Activated naive CD4-positive, alpha-beta T cell treated with anti-CD3 and anti-CD28 coated beads, Interleukin-2, amount 50 U/mL, for 24 hours (primary cell): ENCODE results near the gene FKBP11.
"Not testable (repeated sequence)": the region's sequence is repeated elsewhere in the genome, so short reads cannot be mapped to it uniquely, and the experiment has no call there.

ENCODE experiments used
- H3K27ac Mint-ChIP-seq: one replicate; pipeline ENCODE4 v1.8.0; 2021; ENCODE audit warnings: mild to moderate bottlenecking, mixed read lengths
- H3K27me3 Mint-ChIP-seq: one replicate; pipeline ENCODE4 v1.8.0; 2021; ENCODE audit warnings: mixed read lengths
- H3K36me3 Mint-ChIP-seq: one replicate; pipeline ENCODE4 v1.8.0; 2021; ENCODE audit warnings: mixed read lengths
- H3K4me1 Mint-ChIP-seq: one replicate; pipeline ENCODE4 v1.8.0; 2021; ENCODE audit warnings: mixed read lengths
- H3K4me3 Mint-ChIP-seq: one replicate; pipeline ENCODE4 v1.8.0; 2021; ENCODE audit warnings: mild to moderate bottlenecking, mixed read lengths
- H3K9me3 Mint-ChIP-seq: one replicate; pipeline ENCODE4 v1.8.0; 2021; ENCODE audit warnings: mixed read lengths

FKBP11 gene

DNA sequence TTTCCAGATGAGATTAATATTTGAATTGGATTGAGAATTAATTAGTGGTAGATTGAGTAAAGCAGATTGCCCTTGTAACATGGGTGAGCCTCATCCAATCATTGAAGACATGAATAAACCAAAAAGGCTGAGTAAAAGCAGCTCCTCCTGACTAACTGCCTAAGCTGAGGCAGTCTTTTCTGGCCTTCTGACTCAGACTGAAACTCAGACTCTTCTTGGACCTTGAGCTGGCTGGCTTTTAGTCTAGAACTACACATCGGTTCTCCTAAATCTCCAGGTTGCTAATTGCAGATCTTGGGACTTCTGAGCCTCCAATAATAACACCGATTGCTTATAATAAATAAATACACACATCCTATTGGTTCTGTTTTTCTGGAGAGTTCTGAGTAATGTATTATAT lies 24.0 kb downstream of the FKBP11 start:
- Mint-ChIP-seq H3K27me3 (no peaks in the 10 kb centered on the region), H3K27ac (no peak overlapping the region), H3K4me3 (no peak overlapping the region), H3K4me1 (peaks cover 4% of the 10 kb centered on the region), H3K9me3 (no peaks in the 10 kb centered on the region), H3K36me3 (no peaks in the 10 kb centered on the region)

DNA sequence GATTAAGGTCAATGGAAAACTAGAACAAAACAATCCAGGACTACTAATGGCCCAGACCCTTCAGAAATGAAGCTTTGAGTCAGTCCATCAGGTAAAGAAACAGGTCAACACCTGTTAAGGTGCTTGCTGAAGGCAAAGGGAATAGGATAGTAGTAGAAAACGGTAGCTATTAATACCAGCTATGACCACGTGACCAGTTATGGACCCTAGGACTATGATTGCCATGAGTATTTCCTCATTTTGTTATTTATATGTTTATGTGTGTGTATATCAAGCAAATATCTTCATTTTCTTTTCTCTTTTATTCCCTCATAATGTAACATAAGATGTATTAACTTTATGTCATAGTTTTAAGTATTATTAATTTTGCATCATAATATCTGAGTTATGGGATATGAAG lies 25.6 kb downstream of the FKBP11 start:
- Mint-ChIP-seq H3K36me3 (no peaks in the 10 kb centered on the region), H3K27ac (no peak overlapping the region), H3K4me1 (peaks cover 4% of the 10 kb centered on the region), H3K4me3 (no peak overlapping the region), H3K9me3 (no peaks in the 10 kb centered on the region), H3K27me3 (no peaks in the 10 kb centered on the region)

DNA sequence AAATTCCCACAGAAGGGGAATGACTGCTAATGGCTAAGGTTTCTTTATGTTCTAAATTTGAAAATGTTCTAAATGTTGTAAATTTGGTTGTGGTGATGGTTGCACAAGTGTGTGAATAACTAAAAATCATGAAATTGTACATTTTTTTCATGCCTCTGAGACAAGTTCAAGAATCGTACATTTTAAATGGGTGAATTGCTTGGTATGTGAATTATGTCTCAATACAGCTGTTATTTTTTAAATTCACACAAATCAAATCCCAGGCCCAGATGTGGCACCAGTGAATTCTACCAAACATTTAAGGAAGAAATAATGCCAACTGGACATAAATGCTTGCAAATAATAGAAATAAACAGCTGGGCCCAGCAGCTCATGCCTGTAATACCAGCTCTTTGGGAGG lies 31.0 kb downstream of the FKBP11 start:
- H3K4me3 Mint-ChIP-seq: no peak overlapping the region
- H3K9me3 Mint-ChIP-seq: no peaks in the 10 kb centered on the region
- H3K27me3 Mint-ChIP-seq: peaks cover 5% of the 10 kb centered on the region
- H3K36me3 Mint-ChIP-seq: no peaks in the 10 kb centered on the region
- peaks cover 4% of the 10 kb centered on the region for H3K4me1 Mint-ChIP-seq
- H3K27ac Mint-ChIP-seq: no peak overlapping the region

DNA sequence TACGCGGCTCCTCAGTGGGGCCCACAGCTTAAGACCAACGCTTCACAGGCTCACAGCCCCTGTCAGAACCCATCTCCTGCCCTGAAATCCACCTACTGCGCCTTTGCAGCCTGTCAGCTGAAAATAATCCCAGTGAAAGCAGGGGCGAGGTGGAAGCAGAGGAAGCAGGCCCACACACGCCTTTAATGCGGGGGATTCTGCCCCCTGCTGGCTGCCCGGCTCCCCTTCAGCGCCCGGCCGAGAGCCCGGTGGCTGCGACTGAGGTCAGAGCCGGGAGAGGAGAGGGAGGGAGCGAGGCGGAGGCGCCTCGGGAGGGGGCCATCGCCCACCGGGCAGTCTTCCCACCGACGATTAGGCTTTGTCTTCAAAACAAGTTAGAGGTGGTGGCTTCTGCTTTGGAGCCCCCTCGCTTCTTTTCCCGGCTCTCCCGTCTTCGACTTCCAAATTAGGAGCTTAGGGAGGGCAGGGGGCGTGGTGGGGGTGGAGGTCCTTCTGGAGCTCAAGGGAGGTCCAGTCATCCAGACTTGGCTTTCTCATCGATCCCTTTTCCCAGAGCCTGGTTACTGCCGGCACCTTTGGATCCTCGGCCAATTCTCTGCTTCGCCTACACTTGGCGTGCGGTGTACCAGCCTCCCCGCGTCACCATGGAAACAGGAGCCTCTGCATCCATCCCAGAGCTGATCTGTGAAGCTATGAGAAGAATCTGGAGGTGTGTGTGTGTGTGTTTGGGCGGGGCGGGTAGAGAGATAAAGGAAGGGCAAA lies 34.5 kb downstream of the FKBP11 start:
- Mint-ChIP-seq H3K36me3 (no peaks in the 10 kb centered on the region), H3K9me3 (no peaks in the 10 kb centered on the region), H3K4me1 (peaks cover 4% of the 10 kb centered on the region), H3K4me3 (no peak overlapping the region), H3K27ac (no peak overlapping the region), H3K27me3 (peaks cover 5% of the 10 kb centered on the region)

DNA sequence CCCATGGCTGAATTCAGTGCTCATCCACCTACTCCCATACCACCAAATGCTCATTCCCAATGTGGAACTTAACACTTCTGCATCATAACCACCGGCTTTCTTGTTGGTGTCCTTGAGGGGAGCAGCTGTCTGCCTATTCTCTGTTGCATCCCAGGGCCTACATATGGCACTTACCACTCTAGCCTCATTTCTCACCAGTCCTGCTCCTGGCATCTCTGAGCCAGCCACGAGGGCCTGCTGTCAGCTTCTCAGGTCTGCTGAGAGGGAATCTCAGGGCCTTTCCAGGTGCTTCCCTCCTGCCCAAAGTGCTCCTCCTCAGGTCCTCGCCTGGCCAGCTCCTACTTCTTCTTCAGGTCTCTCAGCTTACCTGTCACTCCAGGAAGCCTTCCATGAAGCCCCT lies 35.6 kb downstream of the FKBP11 start:
- Mint-ChIP-seq H3K4me1 (peaks cover 4% of the 10 kb centered on the region), H3K9me3 (no peaks in the 10 kb centered on the region), H3K27ac (no peak overlapping the region), H3K4me3 (no peak overlapping the region), H3K36me3 (no peaks in the 10 kb centered on the region), H3K27me3 (peaks cover 5% of the 10 kb centered on the region)

DNA sequence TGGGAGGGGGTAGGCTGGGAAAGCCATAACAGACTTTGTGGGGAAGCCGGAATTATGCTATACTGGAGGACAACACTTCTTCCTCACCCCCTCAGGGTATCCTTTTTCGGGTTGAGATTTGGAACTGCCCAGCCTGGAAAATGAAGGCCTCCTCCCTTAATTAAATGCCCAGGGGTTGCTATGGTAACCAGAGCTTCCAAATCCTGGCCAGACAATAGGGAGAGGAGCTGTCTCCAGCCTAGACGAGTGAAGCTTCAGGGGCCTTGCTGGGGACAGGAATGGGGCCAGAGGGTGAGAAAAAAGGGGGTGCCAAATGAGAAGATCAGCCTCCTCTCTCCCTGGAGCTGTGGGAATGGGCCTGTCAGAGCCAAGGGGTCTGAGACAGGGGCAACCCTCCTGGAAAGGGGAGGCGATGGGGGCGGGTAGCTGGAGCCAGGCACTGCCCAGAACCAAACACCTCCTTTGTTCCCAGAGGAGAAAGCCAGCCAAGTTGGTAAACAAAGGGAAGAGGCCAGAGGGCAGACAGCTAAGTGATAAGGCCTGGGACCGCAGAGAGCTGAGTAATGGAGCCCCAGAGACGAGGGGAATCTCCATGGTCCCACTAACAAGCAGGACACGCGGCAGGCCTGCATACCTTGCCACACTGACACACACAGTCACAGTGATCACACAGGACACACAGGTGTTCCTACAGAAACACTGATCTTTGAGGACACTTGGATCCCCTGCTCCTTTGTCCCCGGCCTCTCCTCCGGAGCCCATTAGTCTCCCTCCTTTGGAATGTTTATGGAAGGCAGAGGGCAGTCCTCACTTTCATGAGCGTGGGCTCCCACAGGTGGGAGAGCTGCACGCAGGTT lies 41.8 kb downstream of the FKBP11 start:
- H3K9me3 Mint-ChIP-seq: no peaks in the 10 kb centered on the region
- peaks cover 10% of the 10 kb centered on the region for H3K27me3 Mint-ChIP-seq
- H3K36me3 Mint-ChIP-seq: no peaks in the 10 kb centered on the region
- no peaks in the 10 kb centered on the region for H3K4me1 Mint-ChIP-seq
- no peak overlapping the region for H3K27ac Mint-ChIP-seq
- H3K4me3 Mint-ChIP-seq: no peak overlapping the region

DNA sequence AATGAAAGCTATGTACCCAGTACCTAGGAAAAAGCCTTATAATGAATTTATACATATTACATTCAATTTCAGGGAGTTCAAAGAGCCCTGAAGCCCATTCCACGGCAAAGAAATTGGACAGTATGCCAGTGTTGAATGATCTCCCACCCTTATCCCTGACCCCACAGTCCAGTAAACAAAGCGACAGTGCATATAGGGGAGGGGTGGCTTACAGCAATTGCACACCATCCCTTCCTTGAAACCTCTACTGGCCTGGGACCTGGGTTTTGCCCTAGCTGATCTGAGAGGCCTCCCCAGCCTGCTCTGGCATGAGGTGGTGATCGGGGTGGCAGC lies 42.4 kb downstream of the FKBP11 start:
- Mint-ChIP-seq H3K4me3 (no peak overlapping the region), H3K4me1 (no peaks in the 10 kb centered on the region), H3K36me3 (no peaks in the 10 kb centered on the region), H3K9me3 (no peaks in the 10 kb centered on the region), H3K27me3 (peaks cover 10% of the 10 kb centered on the region), H3K27ac (no peak overlapping the region)

DNA sequence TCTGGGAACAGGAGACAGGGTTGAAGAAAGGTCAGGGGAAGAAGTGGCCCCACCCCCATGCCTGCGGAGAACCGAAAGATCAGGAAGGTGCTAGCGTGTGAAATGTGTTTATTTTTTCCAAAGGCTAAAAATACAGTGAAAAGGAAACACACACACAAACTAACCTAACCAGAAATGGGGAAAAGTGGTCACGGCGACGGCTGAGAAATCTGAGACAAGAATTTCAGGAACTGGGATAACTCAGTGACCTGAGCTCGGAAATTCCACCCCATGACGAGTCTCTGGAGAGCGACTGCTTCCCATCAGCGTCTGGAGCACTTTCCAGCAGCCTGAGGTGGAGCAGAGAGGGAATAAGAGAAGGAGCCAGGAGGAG lies 43.0 kb downstream of the FKBP11 start:
- Mint-ChIP-seq H3K27me3 (peaks cover 10% of the 10 kb centered on the region), H3K4me1 (no peaks in the 10 kb centered on the region), H3K36me3 (no peaks in the 10 kb centered on the region)

DNA sequence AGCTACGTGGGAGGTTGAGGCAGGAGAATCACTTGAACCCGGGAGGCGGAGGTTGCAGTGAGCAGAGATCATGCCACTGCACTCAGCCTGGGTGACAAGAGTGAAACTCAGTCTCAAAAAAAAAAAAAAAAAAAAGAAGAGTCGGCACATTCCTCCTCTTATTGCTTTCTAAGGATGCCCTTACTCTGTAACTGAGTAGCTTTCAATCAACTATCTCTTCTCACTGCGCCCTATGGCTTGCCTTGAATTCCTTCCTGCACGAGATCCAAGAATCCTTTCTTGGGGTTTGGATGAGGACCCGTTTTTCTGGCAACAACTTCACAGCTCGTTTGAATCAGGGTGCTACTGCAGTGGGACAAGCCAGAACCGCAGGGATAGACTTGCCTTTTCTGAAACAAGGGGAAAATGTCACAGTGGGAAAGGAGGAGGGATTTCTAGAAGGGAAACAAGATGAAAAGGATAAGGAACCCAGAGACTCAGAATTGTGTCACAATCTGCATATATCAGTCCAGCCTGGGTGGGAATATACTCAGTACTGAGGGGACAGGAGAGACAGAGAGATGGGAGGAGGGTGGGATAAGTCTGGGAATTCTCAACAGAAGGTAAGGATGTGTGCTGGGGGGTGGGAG lies 43.5 kb downstream of the FKBP11 start:
- Mint-ChIP-seq H3K27me3 (peaks cover 10% of the 10 kb centered on the region), H3K4me3 (no peak overlapping the region), H3K27ac (no peak overlapping the region), H3K9me3 (no peaks in the 10 kb centered on the region), H3K4me1 (no peaks in the 10 kb centered on the region), H3K36me3 (no peaks in the 10 kb centered on the region)

More for the DNA sequence above, 43.0 kb downstream of the FKBP11 start:
- Mint-ChIP-seq H3K27ac (no peak overlapping the region), H3K4me3 (no peak overlapping the region), H3K9me3 (no peaks in the 10 kb centered on the region)

DNA sequence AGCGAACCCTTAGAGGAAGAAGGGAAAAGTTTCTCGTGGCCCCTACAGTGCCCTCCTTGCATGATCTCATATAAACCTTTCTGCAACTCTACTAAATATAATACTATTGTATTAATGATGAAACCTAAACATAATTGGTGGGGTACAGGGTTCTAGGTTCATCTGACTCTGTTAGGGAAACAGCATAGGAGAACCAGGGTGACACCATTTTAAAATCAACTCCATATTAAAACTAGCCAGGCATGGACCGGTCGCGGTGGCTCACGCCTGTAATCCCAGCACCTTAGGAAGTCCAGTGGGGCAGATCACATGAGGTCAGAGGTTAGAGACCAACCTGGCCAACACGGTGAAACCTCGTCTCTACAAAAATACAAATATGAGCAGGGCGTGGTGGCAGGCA lies 44.6 kb downstream of the FKBP11 start:
- Mint-ChIP-seq H3K27me3 (peaks cover 10% of the 10 kb centered on the region), H3K36me3 (no peaks in the 10 kb centered on the region), H3K4me1 (no peaks in the 10 kb centered on the region), H3K27ac (no peak overlapping the region), H3K4me3 (no peak overlapping the region), H3K9me3 (no peaks in the 10 kb centered on the region)

DNA sequence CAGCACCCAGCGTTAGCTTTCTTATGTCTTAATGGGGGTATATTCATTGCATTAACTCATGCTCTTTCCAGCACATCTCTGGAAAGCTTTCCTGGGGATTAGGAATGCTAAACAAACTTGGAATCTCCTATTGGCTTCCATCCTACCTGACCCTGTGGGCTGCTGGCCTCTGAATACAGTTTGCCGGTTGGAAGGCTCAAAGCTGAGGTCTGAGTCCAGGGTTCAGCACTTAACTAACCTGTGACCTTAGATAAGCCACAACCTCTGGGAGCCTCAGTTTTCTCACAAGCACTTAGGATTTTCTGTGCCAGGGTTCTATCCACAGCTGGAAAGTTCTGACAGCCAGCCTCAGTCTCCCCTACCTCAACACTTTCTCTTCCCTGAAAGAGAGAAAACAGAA lies 46.7 kb downstream of the FKBP11 start:
- Mint-ChIP-seq H3K36me3 (no peaks in the 10 kb centered on the region), H3K4me1 (no peaks in the 10 kb centered on the region), H3K27ac (no peak overlapping the region), H3K9me3 (no peaks in the 10 kb centered on the region), H3K27me3 (peaks cover 10% of the 10 kb centered on the region), H3K4me3 (no peak overlapping the region)

DNA sequence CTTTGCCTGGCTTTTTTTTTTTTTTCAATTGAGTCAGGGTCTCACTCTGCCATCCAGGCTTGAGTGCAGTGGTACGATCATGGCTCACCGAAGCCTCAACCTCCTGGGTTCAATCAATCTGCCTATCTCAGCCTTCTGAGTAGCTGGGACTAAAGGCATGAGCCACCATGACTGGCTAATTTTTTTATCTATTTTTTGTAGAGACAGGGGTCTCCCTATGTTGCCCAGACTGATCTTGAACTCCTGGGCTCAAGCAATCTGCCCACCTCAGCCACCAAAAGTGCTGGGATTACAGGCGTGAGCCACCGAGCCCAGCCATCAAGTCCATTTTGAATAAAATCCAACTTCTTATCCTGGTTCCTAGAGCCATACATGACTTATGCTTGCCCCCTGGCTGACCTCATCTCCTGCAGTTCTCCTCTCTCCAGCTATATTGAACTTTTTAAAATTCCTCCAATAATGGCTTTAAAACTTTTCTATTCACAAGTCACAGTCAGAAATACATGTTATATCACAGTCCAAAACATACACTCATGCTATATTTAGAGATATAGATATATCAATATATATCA lies 49.3 kb downstream of the FKBP11 start:
- peaks cover 8% of the 10 kb centered on the region for H3K27me3 Mint-ChIP-seq
- no peak overlapping the region for H3K27ac Mint-ChIP-seq
- no peak overlapping the region for H3K4me3 Mint-ChIP-seq
- H3K4me1 Mint-ChIP-seq: no peaks in the 10 kb centered on the region
- no peaks in the 10 kb centered on the region for H3K9me3 Mint-ChIP-seq
- no peaks in the 10 kb centered on the region for H3K36me3 Mint-ChIP-seq

DNA sequence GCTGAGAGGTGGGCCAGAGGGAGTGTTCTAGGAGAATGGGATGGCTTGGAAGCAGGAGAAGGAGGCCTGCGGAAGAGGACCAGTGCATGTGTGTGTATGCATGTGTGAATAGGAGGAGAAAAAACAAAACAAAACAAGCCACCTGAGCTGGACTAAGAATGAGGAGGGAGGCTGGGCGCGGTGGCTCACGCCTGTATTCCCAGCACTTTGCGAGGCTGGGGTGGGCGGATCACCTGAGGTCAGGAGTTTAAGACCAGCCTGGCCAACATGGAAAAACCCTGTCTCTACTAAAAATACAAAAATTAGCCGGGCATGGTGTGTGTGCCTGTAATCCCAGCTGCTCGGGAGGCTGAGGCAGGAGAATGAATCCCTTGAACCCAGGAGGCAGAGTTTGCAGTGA lies 51.8 kb downstream of the FKBP11 start:
- not testable (repeated sequence) for H3K4me1 Mint-ChIP-seq, H3K9me3 Mint-ChIP-seq, H3K4me3 Mint-ChIP-seq, H3K36me3 Mint-ChIP-seq, H3K27me3 Mint-ChIP-seq, H3K27ac Mint-ChIP-seq

DNA sequence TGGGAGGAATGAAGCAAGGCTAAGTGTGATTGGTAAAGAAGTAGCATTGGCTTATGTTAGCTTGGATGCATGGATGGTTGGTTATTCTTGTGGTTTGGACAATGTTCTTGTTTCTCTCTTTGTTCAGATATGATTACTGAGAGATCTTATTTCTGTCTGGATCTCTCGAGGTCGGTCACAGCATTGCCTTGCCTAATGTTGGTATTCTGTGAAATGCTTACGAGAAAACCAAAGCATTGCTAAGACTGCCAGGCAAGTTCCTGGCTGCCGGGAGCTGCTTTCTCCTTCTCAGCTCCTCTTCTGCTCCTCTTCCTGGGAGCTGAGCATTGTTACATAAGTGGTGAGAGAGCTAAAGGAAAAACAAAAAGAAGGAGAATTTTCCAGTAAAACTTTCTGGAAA lies 52.2 kb downstream of the FKBP11 start:
- H3K27ac Mint-ChIP-seq: no peak overlapping the region
- no peaks in the 10 kb centered on the region for H3K27me3 Mint-ChIP-seq
- H3K36me3 Mint-ChIP-seq: no peaks in the 10 kb centered on the region
- no peaks in the 10 kb centered on the region for H3K9me3 Mint-ChIP-seq
- no peaks in the 10 kb centered on the region for H3K4me1 Mint-ChIP-seq
- H3K4me3 Mint-ChIP-seq: no peak overlapping the region
